Measurements from ENCODE around the gene MTMR1.

GRCh38 chrX:150688911-150689451 lies 4.2 kb upstream of the MTMR1 start:
- TF ChIP-seq NR3C1 (IDR thresholded peaks at IDR 0.05) (no peak), HOXB5 (CRISPR knock-in tag; IDR thresholded peaks at IDR 0.05) (no peak), CTCF (IDR thresholded peaks at IDR 0.05) (no peak), CEBPB (IDR thresholded peaks at IDR 0.05) (no peak)
